Type B pancreatic cell (in vitro differentiated cells): Measurements from ENCODE around the gene MICAL3. TPM values are rescaled to one million over a fixed set of nuclear protein-coding genes. Genes with fewer than 3 reads are reported as not detected.

ENCODE experiments used
- DNase-seq: peaks from one replicate; pipeline ENCODE4 v3.0.0; 2021; ENCODE audit warnings: mixed read lengths; ENCODE audit not compliant: unreplicated experiment; ENCODE audit errors: extremely low spot score
- H3K27ac Mint-ChIP-seq: 2 replicates; pipeline ENCODE4 v1.8.0; 2021; ENCODE audit warnings: mild to moderate bottlenecking, mixed read lengths
- H3K27me3 Mint-ChIP-seq: 2 replicates; pipeline ENCODE4 v1.8.0; 2021; ENCODE audit warnings: mixed read lengths
- H3K36me3 Mint-ChIP-seq: 2 replicates; pipeline ENCODE4 v1.8.0; 2021; ENCODE audit warnings: mixed read lengths
- H3K4me1 Mint-ChIP-seq: one replicate; pipeline ENCODE4 v1.8.0; 2021; ENCODE audit warnings: mixed read lengths; ENCODE audit not compliant: unreplicated experiment
- H3K4me3 Mint-ChIP-seq: 2 replicates; pipeline ENCODE4 v1.8.0; 2021; ENCODE audit warnings: mild to moderate bottlenecking, mixed read lengths
- H3K9me3 Mint-ChIP-seq: 2 replicates; pipeline ENCODE4 v1.8.0; 2021; ENCODE audit warnings: mixed read lengths
- total RNA-seq: library from RNA; stranded (reverse); gene quantifications from 2 replicates; pipeline ENCODE4 v1.2.1, GENCODE V29; 2021; ENCODE audit warnings: low replicate concordance
- TF ChIP-seq, protein P1 (sequence below): fragments of 200-600 bp; sonication (generic); conservative IDR thresholded peaks from 2 replicates; pipeline ENCODE4 v1.5.0; 2021; ENCODE audit warnings: antibody characterized with exemption, mild to moderate bottlenecking

Gene MICAL3
- total RNA-seq, 1 donor from 2014 or later, result 56.4 TPM

GRCh38 chr22:17817511-17818065, 206.8 kb downstream of the MICAL3 start:
- Mint-ChIP-seq H3K9me3 (no peaks in the 10 kb centered on the region), H3K27ac (no peak overlapping the region)

DNA sequence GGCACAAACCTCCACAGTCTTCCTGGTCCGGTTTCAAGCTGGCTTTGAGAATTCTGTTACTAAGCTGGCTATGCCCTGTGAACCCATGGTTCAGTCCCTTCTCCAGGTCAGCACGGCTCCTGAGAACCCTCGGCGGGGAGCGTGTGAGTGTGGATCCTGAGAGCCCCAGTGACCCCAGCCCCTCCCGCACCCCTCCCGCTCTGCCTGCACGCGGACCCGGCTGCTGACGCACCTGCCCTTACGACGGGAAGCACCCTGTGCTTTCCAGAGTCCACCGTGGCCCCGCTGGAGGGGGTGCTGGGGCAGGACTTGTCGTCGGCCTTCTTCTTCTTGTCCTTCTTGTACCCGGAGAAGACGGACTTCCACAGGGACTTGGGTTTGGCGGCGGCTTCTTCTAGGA, 207.3 kb downstream of the MICAL3 start:
- H3K9me3 Mint-ChIP-seq, result no peaks in the 10 kb centered on the region
- no peak overlapping the region for H3K4me3 Mint-ChIP-seq
- H3K27me3 Mint-ChIP-seq, result no peaks in the 10 kb centered on the region
- TF ChIP-seq, protein P1, sequence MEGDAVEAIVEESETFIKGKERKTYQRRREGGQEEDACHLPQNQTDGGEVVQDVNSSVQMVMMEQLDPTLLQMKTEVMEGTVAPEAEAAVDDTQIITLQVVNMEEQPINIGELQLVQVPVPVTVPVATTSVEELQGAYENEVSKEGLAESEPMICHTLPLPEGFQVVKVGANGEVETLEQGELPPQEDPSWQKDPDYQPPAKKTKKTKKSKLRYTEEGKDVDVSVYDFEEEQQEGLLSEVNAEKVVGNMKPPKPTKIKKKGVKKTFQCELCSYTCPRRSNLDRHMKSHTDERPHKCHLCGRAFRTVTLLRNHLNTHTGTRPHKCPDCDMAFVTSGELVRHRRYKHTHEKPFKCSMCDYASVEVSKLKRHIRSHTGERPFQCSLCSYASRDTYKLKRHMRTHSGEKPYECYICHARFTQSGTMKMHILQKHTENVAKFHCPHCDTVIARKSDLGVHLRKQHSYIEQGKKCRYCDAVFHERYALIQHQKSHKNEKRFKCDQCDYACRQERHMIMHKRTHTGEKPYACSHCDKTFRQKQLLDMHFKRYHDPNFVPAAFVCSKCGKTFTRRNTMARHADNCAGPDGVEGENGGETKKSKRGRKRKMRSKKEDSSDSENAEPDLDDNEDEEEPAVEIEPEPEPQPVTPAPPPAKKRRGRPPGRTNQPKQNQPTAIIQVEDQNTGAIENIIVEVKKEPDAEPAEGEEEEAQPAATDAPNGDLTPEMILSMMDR, result no peak
- H3K27ac Mint-ChIP-seq, result no peak overlapping the region
- H3K4me1 Mint-ChIP-seq, result no peaks in the 10 kb centered on the region
- DNase-seq, result no peak
- H3K36me3 Mint-ChIP-seq, result peaks cover 6% of the 10 kb centered on the region

More at GRCh38 chr22:17817511-17818065, 206.8 kb downstream of the MICAL3 start:
- Mint-ChIP-seq H3K4me1 (no peaks in the 10 kb centered on the region), H3K4me3 (no peak overlapping the region), H3K36me3 (peaks cover 6% of the 10 kb centered on the region), H3K27me3 (no peaks in the 10 kb centered on the region)
- TF ChIP-seq, protein P1, result no peak
- DNase-seq, result no peak

DNA sequence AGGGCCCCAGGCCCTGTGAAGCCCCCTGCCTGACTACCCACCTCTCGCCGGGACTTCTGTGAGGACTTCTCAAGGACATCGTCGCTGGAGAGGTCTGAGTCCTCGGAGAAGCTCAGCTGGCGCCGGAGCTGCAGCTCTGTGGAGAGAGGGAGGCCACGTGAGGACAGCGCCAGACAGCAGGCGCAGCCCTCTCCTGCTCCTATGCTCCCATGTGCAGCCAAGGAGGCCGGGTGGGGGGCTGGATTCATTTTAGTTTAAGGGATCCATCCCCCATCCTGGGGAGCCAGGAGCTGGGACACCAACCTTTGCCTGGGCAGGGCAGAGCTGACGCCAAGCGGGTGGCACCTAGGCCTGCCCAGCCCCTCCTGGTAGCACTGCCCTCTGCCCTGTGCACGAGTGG, 207.7 kb downstream of the MICAL3 start:
- no peaks in the 10 kb centered on the region for H3K9me3 Mint-ChIP-seq
- H3K4me3 Mint-ChIP-seq, result no peak overlapping the region
- TF ChIP-seq, protein P1, result no peak
- H3K27me3 Mint-ChIP-seq, result no peaks in the 10 kb centered on the region
- H3K4me1 Mint-ChIP-seq, result no peaks in the 10 kb centered on the region
- no peak overlapping the region for H3K27ac Mint-ChIP-seq
- H3K36me3 Mint-ChIP-seq, result peaks cover 6% of the 10 kb centered on the region
- no peak for DNase-seq

GRCh38 chr22:17815703-17816254, 208.6 kb downstream of the MICAL3 start:
- no peak for DNase-seq
- Mint-ChIP-seq H3K27ac (no peak overlapping the region), H3K4me1 (no peaks in the 10 kb centered on the region), H3K4me3 (no peak overlapping the region), H3K27me3 (no peaks in the 10 kb centered on the region), H3K36me3 (peaks cover 6% of the 10 kb centered on the region), H3K9me3 (no peaks in the 10 kb centered on the region)
- TF ChIP-seq, protein P1, result no peak

- TF ChIP-seq, protein P1, result no peak
- no peak for DNase-seq
- H3K4me1 Mint-ChIP-seq, result no peaks in the 10 kb centered on the region
- no peaks in the 10 kb centered on the region for H3K9me3 Mint-ChIP-seq
- no peaks in the 10 kb centered on the region for H3K27me3 Mint-ChIP-seq
- H3K36me3 Mint-ChIP-seq, result peaks cover 6% of the 10 kb centered on the region
- no peak overlapping the region for H3K27ac Mint-ChIP-seq
- no peak overlapping the region for H3K4me3 Mint-ChIP-seq
These were observed 209.5 kb downstream of the MICAL3 start for GRCh38 chr22:17814830-17815229.
